Osteoblast (primary cell): ENCODE measurements around the gene PLA2G4E. TPM values are rescaled to one million over a fixed set of nuclear protein-coding genes. Genes with fewer than 3 reads are reported as not detected.

ENCODE experiments used
- DNase-seq: peaks from one replicate; pipeline ENCODE4 v3.0.0; 2011; ENCODE audit warnings: low spot score, mixed read lengths; ENCODE audit not compliant: insufficient read length; ENCODE audit errors: missing footprints
- H2AFZ ChIP-seq: 2 replicates; pipeline ENCODE4 v1.6.0; 2011; ENCODE audit warnings: mild to moderate bottlenecking, low read length
- H3K27ac ChIP-seq: 2 replicates; pipeline ENCODE4 v1.5.1; 2011; ENCODE audit warnings: mild to moderate bottlenecking, low read depth, low read length, moderate library complexity
- H3K27me3 ChIP-seq: 2 replicates; pipeline ENCODE4 v1.6.0; 2012; ENCODE audit warnings: mild to moderate bottlenecking, control low read depth, inconsistent platforms, low read length, moderate library complexity; ENCODE audit not compliant: insufficient read depth
- H3K36me3 ChIP-seq: 2 replicates; pipeline ENCODE4 v1.5.1; 2011; ENCODE audit warnings: mild to moderate bottlenecking, low read length, control low read depth, moderate library complexity; ENCODE audit not compliant: insufficient read depth
- H3K4me1 ChIP-seq: 2 replicates; pipeline ENCODE4 v1.5.1; 2011; ENCODE audit warnings: mild to moderate bottlenecking, low read length, control low read depth, moderate library complexity; ENCODE audit not compliant: insufficient read depth
- H3K4me2 ChIP-seq: 2 replicates; pipeline ENCODE4 v1.6.0; 2011; ENCODE audit warnings: mild to moderate bottlenecking, low read length; ENCODE audit not compliant: insufficient read depth
- H3K4me3 ChIP-seq: fragments of 200-600 bp; sonication (generic); 3 replicates; pipeline ENCODE4 v1.5.1; 2012; ENCODE audit warnings: mild to moderate bottlenecking, low read length, inconsistent platforms; ENCODE audit not compliant: insufficient read depth
- H3K79me2 ChIP-seq: 2 replicates; pipeline ENCODE4 v1.6.0; 2012; ENCODE audit warnings: mild to moderate bottlenecking, low read length, control low read depth, inconsistent platforms; ENCODE audit not compliant: insufficient read depth
- H3K9me3 ChIP-seq: 2 replicates; pipeline ENCODE4 v1.5.1; 2011; ENCODE audit warnings: low read depth, low read length, control low read depth
- H4K20me1 ChIP-seq: 2 replicates; pipeline ENCODE4 v1.6.0; 2012; ENCODE audit warnings: mild to moderate bottlenecking, low read length, control low read depth; ENCODE audit not compliant: insufficient read depth
- CTCF ChIP-seq: IDR thresholded peaks from 2 replicates; pipeline ENCODE4 v1.5.1; 2011; ENCODE audit warnings: mild to moderate bottlenecking, low read depth, low read length, moderate library complexity; ENCODE audit errors: extremely low read depth
- total RNA-seq: library from RNA; depleted of rRNA; stranded (reverse); fragments of >200 nt; gene quantifications from 2 replicates; pipeline ENCODE4 v1.2.3, GENCODE V29; 2012

The PLA2G4E gene
- total RNA-seq, 1 donor = not detected

GRCh38 chr15:41980654-41981323, 40.1 kb downstream of the PLA2G4E start:
- no peaks in the 10 kb centered on the region for H3K36me3 ChIP-seq
- peaks cover 17% of the 10 kb centered on the region for H3K27me3 ChIP-seq
- H2AFZ ChIP-seq = peak overlapping the region; percentile 48
- no peaks in the 10 kb centered on the region for H3K9me3 ChIP-seq
- no peaks in the 10 kb centered on the region for H4K20me1 ChIP-seq
- H3K4me3 ChIP-seq = no peak overlapping the region
- no peak overlapping the region for H3K27ac ChIP-seq
- TF ChIP-seq CTCF = no peak
- H3K79me2 ChIP-seq = no peaks in the 10 kb centered on the region
- H3K4me2 ChIP-seq = peak overlapping the region; percentile 65
- peak; percentile 14 for DNase-seq
- H3K4me1 ChIP-seq = peaks cover 6% of the 10 kb centered on the region

- DNase-seq = peak; percentile 27
- no peaks in the 10 kb centered on the region for H4K20me1 ChIP-seq
- TF ChIP-seq CTCF = no peak
- H3K4me3 ChIP-seq = no peak overlapping the region
- peaks cover 19% of the 10 kb centered on the region for H3K27me3 ChIP-seq
- no peaks in the 10 kb centered on the region for H3K9me3 ChIP-seq
- no peaks in the 10 kb centered on the region for H3K36me3 ChIP-seq
- no peaks in the 10 kb centered on the region for H3K79me2 ChIP-seq
- H3K27ac ChIP-seq = no peak overlapping the region
- peaks cover 6% of the 10 kb centered on the region for H3K4me1 ChIP-seq
- H2AFZ ChIP-seq = no peak overlapping the region
- H3K4me2 ChIP-seq = no peak overlapping the region
These were observed 41.2 kb downstream of the PLA2G4E start for GRCh38 chr15:41979493-41980266.

- Histone ChIP-seq H3K27me3 (peaks cover 20% of the 10 kb centered on the region), H3K4me2 (no peak overlapping the region), H4K20me1 (no peaks in the 10 kb centered on the region), H2AFZ (no peak overlapping the region), H3K79me2 (no peaks in the 10 kb centered on the region), H3K4me1 (peaks cover 6% of the 10 kb centered on the region), H3K36me3 (no peaks in the 10 kb centered on the region), H3K4me3 (no peak overlapping the region), H3K9me3 (no peaks in the 10 kb centered on the region), H3K27ac (no peak overlapping the region)
- DNase-seq = no peak
- TF ChIP-seq CTCF = no peak
These were observed 42.3 kb downstream of the PLA2G4E start for GRCh38 chr15:41978534-41978933.

- no peaks in the 10 kb centered on the region for H4K20me1 ChIP-seq
- peaks cover 9% of the 10 kb centered on the region for H3K4me1 ChIP-seq
- no peak overlapping the region for H3K4me3 ChIP-seq
- DNase-seq = peak; percentile 26
- no peaks in the 10 kb centered on the region for H3K36me3 ChIP-seq
- H3K9me3 ChIP-seq = no peaks in the 10 kb centered on the region
- H3K79me2 ChIP-seq = no peaks in the 10 kb centered on the region
- H2AFZ ChIP-seq = no peak overlapping the region
- TF ChIP-seq CTCF = no peak
- H3K27ac ChIP-seq = no peak overlapping the region
- peaks cover 20% of the 10 kb centered on the region for H3K27me3 ChIP-seq
- no peak overlapping the region for H3K4me2 ChIP-seq
These were observed 43.0 kb downstream of the PLA2G4E start for GRCh38 chr15:41977757-41978383.
